Stimulated activated memory B cell treated with anti-CD40 and anti-IgM and Interleukin-4, amounts not matched to agents 10 μg/mL and 1 μg/mL and 100 μg/mL, for 72 hours (primary cell): ENCODE data around the gene CLSTN2.

ENCODE experiments used
- ATAC-seq: fragments of 150-1000 bp; cut with Tn5 transposase; 2 replicates; pipeline ENCODE4 v1.10.0; 2021
- H3K27ac Mint-ChIP-seq: one replicate; pipeline ENCODE4 v1.8.0; 2022; ENCODE audit warnings: mild to moderate bottlenecking, mixed read lengths
- H3K27me3 Mint-ChIP-seq: one replicate; pipeline ENCODE4 v1.8.0; 2022; ENCODE audit warnings: mixed read lengths
- H3K36me3 Mint-ChIP-seq: one replicate; pipeline ENCODE4 v1.8.0; 2022; ENCODE audit warnings: mixed read lengths
- H3K4me1 Mint-ChIP-seq: one replicate; pipeline ENCODE4 v1.8.0; 2022; ENCODE audit warnings: mixed read lengths
- H3K4me3 Mint-ChIP-seq: one replicate; pipeline ENCODE4 v1.8.0; 2022; ENCODE audit warnings: mild to moderate bottlenecking, moderate library complexity, mixed read lengths
- H3K9me3 Mint-ChIP-seq: one replicate; pipeline ENCODE4 v1.8.0; 2022; ENCODE audit warnings: mixed read lengths

Gene CLSTN2

DNA sequence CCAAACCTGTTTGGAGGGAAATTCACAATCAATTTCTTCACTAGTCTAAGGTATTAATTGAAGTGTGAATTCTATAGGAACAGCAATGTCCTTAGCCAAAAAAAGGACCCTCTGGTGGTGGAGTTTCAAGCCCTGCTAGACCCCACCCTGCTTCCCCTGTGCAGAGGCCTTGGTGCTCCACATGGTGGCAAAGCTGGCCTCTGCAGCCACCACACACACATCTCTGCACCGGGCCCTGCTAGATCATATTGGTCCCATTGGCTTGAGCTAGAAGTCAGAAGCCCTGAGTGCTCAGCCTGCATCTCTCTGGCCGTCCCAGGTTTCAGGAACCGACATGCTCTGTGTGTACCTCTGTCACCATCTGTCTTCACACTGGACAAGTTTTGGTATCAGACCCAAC is 522.0 kb downstream of the CLSTN2 start:
- H3K4me3 Mint-ChIP-seq = no peak overlapping the region

DNA sequence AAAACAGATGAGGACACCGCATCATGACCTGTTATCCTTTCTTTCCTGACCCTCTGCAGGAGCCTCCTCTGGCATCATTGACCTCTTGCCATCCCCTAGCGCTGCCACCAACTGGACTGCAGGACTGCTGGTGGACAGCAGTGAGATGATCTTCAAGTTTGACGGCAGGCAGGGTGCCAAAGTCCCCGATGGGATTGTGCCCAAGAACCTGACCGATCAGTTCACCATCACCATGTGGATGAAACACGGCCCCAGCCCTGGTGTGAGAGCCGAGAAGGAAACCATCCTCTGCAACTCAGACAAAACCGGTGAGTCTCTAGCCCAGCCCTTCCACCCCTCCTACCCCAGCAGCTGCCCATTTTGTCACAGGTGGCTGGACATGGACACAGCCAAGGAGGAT is 524.5 kb downstream of the CLSTN2 start:
- no peaks in the 10 kb centered on the region for H3K4me1 Mint-ChIP-seq
- no peak overlapping the region for H3K27ac Mint-ChIP-seq
- H3K36me3 Mint-ChIP-seq = no peaks in the 10 kb centered on the region
- no peak overlapping the region for H3K4me3 Mint-ChIP-seq
- no peaks in the 10 kb centered on the region for H3K9me3 Mint-ChIP-seq
- ATAC-seq = no peak
- H3K27me3 Mint-ChIP-seq = no peaks in the 10 kb centered on the region

More for the DNA sequence above, 522.0 kb downstream of the CLSTN2 start:
- ATAC-seq = no peak
- Mint-ChIP-seq H3K4me1 (no peaks in the 10 kb centered on the region), H3K36me3 (no peaks in the 10 kb centered on the region), H3K9me3 (no peaks in the 10 kb centered on the region), H3K27ac (no peak overlapping the region), H3K27me3 (no peaks in the 10 kb centered on the region)

DNA sequence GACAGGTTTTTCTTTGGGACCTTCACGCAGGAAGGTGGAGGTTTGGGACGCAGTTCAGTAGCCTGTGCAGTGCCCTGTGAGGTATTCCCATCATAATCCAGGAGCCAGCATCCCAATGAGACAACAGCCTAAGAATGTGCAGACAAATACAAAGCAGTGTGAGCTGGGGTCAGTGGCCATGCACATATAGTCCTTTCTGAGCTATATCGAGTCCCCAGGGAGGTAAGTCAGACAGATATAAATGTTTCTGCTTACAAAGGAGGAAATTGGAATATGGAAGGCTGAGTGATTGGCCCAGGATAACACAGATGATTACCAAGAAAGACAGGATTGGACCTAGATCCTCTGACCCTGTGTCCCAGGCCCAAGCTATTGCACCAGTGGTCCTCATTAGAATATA is 526.3 kb downstream of the CLSTN2 start:
- no peak for ATAC-seq
- Mint-ChIP-seq H3K4me3 (no peak overlapping the region), H3K4me1 (no peaks in the 10 kb centered on the region), H3K27ac (no peak overlapping the region), H3K9me3 (no peaks in the 10 kb centered on the region), H3K27me3 (no peaks in the 10 kb centered on the region), H3K36me3 (no peaks in the 10 kb centered on the region)

DNA sequence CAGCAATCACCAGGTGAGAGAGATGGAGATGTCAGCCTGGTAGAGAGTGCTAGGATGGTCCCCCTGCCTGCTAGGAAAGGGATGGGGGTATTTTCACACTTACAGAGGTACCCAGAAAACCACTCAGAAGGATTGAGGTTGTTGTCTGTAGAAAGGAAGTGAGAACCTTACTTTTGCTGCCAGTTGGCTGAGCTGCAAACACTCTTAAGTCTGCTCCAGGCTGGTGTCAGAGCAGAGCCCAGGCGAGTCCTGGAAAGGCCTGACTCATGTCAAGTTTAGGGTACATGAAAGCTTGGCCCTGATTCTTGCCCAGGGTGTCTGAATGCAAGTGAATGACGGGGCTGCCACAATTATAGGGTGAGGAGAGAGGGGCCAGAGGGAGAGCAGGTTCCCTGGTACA is 528.4 kb downstream of the CLSTN2 start:
- Mint-ChIP-seq H3K9me3 (no peaks in the 10 kb centered on the region), H3K27me3 (no peaks in the 10 kb centered on the region), H3K4me3 (no peak overlapping the region), H3K27ac (no peak overlapping the region), H3K36me3 (no peaks in the 10 kb centered on the region), H3K4me1 (no peaks in the 10 kb centered on the region)
- no peak for ATAC-seq

DNA sequence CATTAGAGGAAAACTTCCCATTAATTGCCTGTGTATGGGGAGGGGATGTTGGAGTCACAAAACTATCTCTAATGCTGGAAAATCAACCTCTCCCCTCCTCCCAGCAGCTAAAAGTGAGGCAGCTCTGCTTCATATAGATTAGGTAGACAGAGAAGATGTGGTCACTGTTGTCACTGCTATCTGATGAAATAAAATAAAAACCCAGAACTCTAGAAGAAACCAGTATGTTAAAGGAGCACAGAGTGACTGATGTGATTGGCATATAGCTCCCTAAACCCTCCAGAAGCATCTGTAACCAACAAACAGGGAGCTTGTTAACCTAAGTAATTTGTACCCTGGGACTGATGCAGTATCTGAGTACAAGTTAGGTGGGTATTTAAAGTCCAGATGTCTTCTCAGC is 531.0 kb downstream of the CLSTN2 start:
- H3K27ac Mint-ChIP-seq = no peak overlapping the region
- no peaks in the 10 kb centered on the region for H3K36me3 Mint-ChIP-seq
- no peaks in the 10 kb centered on the region for H3K9me3 Mint-ChIP-seq
- ATAC-seq = no peak
- H3K4me1 Mint-ChIP-seq = no peaks in the 10 kb centered on the region
- H3K27me3 Mint-ChIP-seq = no peaks in the 10 kb centered on the region
- H3K4me3 Mint-ChIP-seq = no peak overlapping the region

DNA sequence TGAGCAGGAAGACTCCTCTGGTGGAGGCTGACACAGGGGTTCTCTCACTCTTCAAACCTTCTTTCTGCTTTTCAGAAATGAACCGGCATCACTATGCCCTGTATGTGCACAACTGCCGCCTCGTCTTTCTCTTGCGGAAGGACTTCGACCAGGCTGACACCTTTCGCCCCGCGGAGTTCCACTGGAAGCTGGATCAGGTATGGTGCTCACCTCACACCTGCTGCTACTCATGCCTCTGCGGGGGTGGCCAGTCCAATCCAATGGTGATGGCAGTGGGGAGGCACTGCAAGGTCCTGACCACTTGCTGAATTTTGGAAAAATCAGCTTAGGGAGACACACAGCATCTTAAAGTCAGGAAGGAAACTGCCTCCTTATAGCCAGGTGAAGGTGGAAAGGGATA is 531.5 kb downstream of the CLSTN2 start:
- Mint-ChIP-seq H3K9me3 (no peaks in the 10 kb centered on the region), H3K4me1 (no peaks in the 10 kb centered on the region), H3K4me3 (no peak overlapping the region), H3K36me3 (no peaks in the 10 kb centered on the region), H3K27ac (no peak overlapping the region), H3K27me3 (no peaks in the 10 kb centered on the region)
- ATAC-seq = no peak

DNA sequence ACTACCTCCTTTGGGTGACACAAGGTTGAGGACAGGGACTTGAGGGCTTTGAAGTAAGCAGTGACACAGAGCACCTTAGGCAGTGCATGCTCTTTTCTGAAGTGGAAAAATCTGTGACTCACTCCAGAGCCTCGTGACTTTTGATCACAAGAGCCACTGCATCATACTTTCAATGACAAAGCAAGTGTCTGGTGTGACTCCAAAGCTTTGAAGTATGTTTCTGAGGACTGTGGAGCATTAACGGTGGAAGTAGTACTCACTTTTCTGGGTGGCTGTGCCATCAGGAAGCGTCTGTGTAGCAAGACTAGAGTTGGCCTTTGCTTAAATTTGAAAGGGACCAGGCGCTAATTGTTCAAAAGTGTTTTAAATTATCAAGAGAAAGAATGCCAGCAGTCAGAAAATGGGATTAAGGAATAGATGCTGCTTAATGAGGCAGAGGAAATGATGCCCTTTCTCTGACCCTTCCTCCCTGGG is 532.2 kb downstream of the CLSTN2 start:
- no peak overlapping the region for H3K27ac Mint-ChIP-seq
- ATAC-seq = no peak
- no peaks in the 10 kb centered on the region for H3K9me3 Mint-ChIP-seq
- H3K4me1 Mint-ChIP-seq = no peaks in the 10 kb centered on the region
- H3K4me3 Mint-ChIP-seq = no peak overlapping the region
- no peaks in the 10 kb centered on the region for H3K36me3 Mint-ChIP-seq
- no peaks in the 10 kb centered on the region for H3K27me3 Mint-ChIP-seq

DNA sequence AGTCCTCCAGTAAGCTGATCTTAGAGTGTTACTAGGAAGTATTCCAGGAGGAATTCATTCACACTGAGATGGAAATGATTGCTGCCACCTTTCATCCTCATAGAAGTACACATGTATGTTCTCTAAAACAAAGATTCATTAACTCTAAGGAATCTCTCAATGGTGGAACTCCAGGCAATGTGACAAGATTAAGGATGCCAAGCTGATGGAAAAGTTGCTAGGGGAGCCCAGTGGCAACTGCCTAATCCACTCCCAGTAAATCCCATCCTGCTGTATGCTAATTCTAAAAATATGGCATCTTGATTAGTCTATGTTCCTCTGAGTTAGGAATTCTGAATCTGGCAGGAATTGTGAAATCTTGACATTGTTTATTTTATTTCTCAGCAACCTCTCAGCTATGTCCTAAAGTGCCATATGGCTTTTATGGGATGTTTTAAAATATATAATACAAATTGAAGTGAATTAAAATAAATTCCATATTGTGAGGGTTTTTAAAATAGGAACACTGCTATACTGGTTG is 532.9 kb downstream of the CLSTN2 start:
- Mint-ChIP-seq H3K4me1 (no peaks in the 10 kb centered on the region), H3K36me3 (no peaks in the 10 kb centered on the region), H3K27me3 (no peaks in the 10 kb centered on the region), H3K9me3 (no peaks in the 10 kb centered on the region), H3K27ac (no peak overlapping the region), H3K4me3 (no peak overlapping the region)
- ATAC-seq = no peak

DNA sequence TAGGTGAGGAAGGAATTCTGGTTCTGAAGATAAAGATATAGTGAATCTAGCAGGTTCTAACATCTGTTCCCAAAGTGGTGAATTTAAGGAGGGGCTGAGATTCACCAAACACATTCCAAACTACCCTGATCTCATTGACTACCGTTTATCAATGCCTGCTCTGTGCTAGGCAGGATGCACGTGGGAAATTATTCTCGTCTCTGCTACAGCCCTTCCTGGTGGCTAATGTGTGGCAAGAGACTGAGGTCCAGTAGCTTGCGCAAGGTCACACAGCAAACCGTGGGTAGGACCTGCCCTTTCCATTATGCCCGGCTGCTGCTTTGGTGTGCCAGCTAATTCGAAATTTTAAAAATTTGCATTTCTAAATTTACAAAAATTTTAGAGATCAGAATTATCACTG is 533.4 kb downstream of the CLSTN2 start:
- no peak for ATAC-seq
- H3K27me3 Mint-ChIP-seq = no peaks in the 10 kb centered on the region
- H3K36me3 Mint-ChIP-seq = no peaks in the 10 kb centered on the region
- H3K4me3 Mint-ChIP-seq = no peak overlapping the region
- H3K4me1 Mint-ChIP-seq = no peaks in the 10 kb centered on the region
- H3K27ac Mint-ChIP-seq = no peak overlapping the region
- H3K9me3 Mint-ChIP-seq = no peaks in the 10 kb centered on the region

DNA sequence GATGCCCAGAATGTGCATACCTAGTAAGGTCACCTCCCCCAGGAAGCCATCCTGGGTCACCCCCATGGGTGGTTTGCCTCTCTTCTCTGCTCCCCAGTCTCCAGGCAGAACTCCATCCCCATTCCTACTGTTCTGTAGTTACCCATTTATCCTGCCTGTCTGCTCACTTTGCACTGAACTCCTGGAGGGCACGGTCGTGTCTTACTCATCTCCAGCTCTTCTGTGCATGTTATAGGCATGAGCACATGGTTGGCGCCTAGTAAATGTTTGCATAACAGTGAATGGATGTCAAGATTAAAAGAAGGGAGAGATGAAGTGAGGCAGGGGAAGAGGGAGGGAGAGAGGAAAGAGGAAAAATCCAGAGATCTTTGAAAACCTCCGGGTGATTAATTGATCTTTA is 534.5 kb downstream of the CLSTN2 start:
- no peak overlapping the region for H3K27ac Mint-ChIP-seq
- H3K4me1 Mint-ChIP-seq = no peaks in the 10 kb centered on the region
- H3K4me3 Mint-ChIP-seq = no peak overlapping the region
- ATAC-seq = no peak
- no peaks in the 10 kb centered on the region for H3K27me3 Mint-ChIP-seq
- H3K9me3 Mint-ChIP-seq = no peaks in the 10 kb centered on the region
- H3K36me3 Mint-ChIP-seq = no peaks in the 10 kb centered on the region

DNA sequence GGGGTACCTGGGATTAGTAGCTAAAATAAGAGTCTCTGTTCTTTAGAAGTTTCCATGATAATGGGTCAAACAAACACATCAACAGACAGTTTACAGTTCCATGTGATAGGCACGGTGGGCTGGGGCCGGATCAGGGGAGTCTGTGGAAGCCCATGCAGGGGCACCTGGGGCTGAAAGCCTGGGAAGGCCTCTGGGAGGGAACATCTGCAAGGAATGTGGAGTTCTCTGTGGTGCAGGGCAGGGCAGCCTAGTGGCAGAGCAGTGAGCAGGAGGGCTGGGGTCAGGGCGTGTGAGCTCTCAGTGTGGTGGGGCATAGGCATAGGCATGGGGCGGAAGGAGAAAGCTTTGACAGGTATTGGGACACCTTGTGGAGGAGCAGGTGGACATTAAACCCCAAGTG is 535.2 kb downstream of the CLSTN2 start:
- Mint-ChIP-seq H3K36me3 (no peaks in the 10 kb centered on the region), H3K27ac (no peak overlapping the region), H3K27me3 (no peaks in the 10 kb centered on the region), H3K9me3 (no peaks in the 10 kb centered on the region), H3K4me3 (no peak overlapping the region), H3K4me1 (no peaks in the 10 kb centered on the region)
- no peak for ATAC-seq

DNA sequence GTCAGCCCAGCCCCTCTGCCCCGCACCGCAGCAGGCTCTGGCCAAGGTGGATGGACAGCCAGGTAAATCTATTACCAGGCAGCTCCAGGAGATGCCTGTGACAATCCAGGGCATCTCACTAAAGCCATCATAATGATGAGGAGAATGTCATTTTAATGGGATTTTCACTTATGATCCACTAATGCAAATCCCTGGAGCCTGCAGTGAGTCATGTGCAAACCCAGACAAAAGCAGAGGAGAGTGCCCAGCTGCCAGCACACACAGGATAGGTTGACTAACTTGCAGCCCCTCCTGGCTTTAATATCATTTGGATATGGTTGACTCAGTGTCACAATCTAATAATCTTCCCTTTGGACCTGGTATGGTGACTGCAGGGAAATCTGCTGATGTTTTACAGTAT is 536.0 kb downstream of the CLSTN2 start:
- no peak overlapping the region for H3K4me3 Mint-ChIP-seq
- H3K27me3 Mint-ChIP-seq = no peaks in the 10 kb centered on the region
- no peaks in the 10 kb centered on the region for H3K36me3 Mint-ChIP-seq
- H3K9me3 Mint-ChIP-seq = no peaks in the 10 kb centered on the region
- H3K4me1 Mint-ChIP-seq = no peaks in the 10 kb centered on the region
- ATAC-seq = no peak
- no peak overlapping the region for H3K27ac Mint-ChIP-seq

DNA sequence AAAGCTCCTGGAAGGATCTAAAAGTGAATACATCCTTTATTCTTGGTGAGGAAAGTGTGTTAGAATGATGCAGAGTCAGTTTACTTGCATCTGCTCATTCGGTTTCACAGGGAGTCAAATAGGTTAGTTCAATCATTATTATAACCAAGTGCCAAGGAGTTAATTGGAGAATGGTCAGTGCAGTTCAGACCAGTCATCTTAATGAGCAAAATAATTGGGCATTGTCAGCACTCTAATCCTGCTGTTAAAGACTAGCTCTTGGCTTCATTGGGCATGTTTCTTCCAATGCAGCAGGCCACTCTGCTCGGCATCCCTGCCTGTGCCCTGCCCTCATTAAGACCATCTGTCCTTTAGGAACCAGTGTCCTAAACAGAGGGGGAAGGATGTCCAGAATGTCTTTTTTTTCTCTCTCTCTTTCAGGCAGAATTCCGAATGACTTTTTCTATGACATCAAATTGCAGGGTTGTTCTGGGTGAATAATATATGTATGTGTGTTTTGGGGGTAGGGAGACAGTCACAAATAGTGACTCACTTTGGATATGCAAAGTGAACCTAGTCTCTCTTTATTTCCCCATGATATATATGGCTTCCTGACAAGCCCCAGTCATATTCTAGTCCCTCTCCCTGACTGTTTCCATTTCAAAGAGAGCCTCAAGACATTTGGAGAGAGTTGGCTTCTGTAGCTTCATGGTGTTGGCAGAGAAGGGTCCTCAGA is 537.5 kb downstream of the CLSTN2 start:
- no peaks in the 10 kb centered on the region for H3K9me3 Mint-ChIP-seq
- no peak overlapping the region for H3K27ac Mint-ChIP-seq
- H3K36me3 Mint-ChIP-seq = no peaks in the 10 kb centered on the region
- H3K4me3 Mint-ChIP-seq = no peak overlapping the region
- ATAC-seq = no peak
- H3K4me1 Mint-ChIP-seq = no peaks in the 10 kb centered on the region
- no peaks in the 10 kb centered on the region for H3K27me3 Mint-ChIP-seq

DNA sequence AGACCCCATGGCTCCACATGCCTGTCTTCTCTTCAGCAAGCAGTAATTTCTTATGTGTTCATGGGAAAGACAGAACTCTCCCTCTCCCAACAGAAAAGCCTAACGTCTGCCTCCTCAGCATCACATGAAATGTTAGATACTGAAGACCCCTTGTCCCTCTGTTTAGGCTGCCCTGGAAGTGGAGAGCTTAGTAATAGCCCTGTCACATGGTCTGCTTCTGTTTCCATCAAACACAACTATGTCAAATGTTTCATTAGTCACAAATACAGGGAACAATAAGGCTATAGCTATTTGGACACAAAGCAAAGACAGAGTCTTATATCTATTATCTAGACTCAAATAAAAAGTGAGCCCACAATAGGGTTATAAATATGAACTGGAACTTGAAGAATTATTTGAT is 552.6 kb downstream of the CLSTN2 start:
- peaks cover 4% of the 10 kb centered on the region for H3K9me3 Mint-ChIP-seq
- H3K27ac Mint-ChIP-seq = no peak overlapping the region
- H3K4me3 Mint-ChIP-seq = no peak overlapping the region
- no peaks in the 10 kb centered on the region for H3K4me1 Mint-ChIP-seq
- ATAC-seq = no peak
- H3K36me3 Mint-ChIP-seq = no peaks in the 10 kb centered on the region
- peaks cover 11% of the 10 kb centered on the region for H3K27me3 Mint-ChIP-seq

DNA sequence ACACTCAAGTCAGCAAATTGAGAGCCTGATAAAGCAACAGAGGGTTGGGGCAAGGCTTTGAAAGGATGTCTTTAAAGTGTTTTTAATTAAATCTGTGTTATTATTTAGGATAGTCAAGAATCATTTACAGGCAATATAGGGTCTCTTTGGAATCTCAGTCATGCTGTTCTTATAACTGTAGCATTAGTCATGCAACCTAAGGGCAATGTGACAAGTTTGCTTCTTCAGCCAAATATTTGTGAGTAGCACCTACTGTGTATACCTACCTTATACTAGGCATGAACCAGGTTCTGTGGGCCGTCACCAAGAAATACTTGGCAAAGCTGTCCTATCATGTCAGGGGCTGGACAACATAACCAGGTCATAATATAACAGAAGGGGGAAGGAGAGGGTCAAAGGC is 558.3 kb downstream of the CLSTN2 start:
- Mint-ChIP-seq H3K27ac (no peak overlapping the region), H3K4me3 (no peak overlapping the region), H3K4me1 (no peaks in the 10 kb centered on the region), H3K36me3 (no peaks in the 10 kb centered on the region), H3K9me3 (no peaks in the 10 kb centered on the region), H3K27me3 (peaks cover 11% of the 10 kb centered on the region)
- no peak for ATAC-seq

DNA sequence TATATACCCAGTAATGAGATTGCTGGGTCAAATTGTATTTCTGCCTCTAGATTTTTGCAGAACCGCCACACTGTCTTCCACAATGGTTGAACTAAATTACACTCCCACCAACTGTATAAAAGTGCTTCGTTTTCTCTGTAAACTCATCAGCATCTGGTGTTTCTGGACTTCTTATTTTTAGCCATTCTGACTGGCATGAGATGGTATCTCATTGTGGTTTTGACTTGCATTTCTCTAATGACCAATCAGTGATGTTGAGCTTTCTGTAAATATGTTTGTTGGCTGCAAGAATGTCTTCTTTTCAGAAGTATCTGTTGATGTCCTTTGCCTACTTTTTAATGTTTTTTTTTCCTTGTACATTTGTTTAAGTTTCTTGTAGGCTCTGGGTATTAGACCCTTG is 560.0 kb downstream of the CLSTN2 start:
- ATAC-seq = no peak
- Mint-ChIP-seq H3K27me3 (no peaks in the 10 kb centered on the region), H3K36me3 (no peaks in the 10 kb centered on the region), H3K4me1 (no peaks in the 10 kb centered on the region), H3K27ac (no peak overlapping the region), H3K9me3 (no peaks in the 10 kb centered on the region), H3K4me3 (no peak overlapping the region)
